Omental fat pad (tissue), 4 donors: ENCODE measurements around the gene SYNCRIP. TPM values are rescaled to one million over a fixed set of nuclear protein-coding genes. Genes with fewer than 3 reads are reported as not detected.
"Not testable (repeated sequence)": the region's sequence is repeated elsewhere in the genome, so short reads cannot be mapped to it uniquely, and the experiment has no call there.

Experiments used
- ATAC-seq: fragments of 150-250 bp; one replicate; pipeline ENCODE4 v1.9.1; 2016; ENCODE audit warnings: mild to moderate bottlenecking, moderate library complexity; ENCODE audit not compliant: low FRiP score
- DNase-seq: peaks from one replicate; pipeline ENCODE4 v3.0.0-alpha.2; 2019; ENCODE audit warnings: low spot score
- CTCF ChIP-seq, 3 donors: fragments of 450-650 bp; IDR thresholded peaks; one replicate each; pipeline ENCODE4 v1.5.1; 2016 to 2017; ENCODE audit warnings: antibody characterized with exemption in 3 of 3, mild to moderate bottlenecking in 3 of 3, moderate library complexity in 2 of 3
- total RNA-seq, 4 donors: library from RNA; depleted of rRNA; stranded (reverse); fragments of >200 nt; gene quantifications; one replicate each; pipeline ENCODE4 v1.1.0, GENCODE V29; 2016

The SYNCRIP gene
- total RNA-seq, 4 donors from 2014 or later = 52.9 to 126 (median 64.1) TPM

- ATAC-seq = peak; percentile 26
Measured at GRCh38 chr6:85594197-85594930, 48.3 kb downstream of the SYNCRIP start.

GRCh38 chr6:85593438-85594196, 49.1 kb downstream of the SYNCRIP start, which contains the start of gene SNX14:
Gene SNX14 (minus strand): TSS chr6:85593858. CDS start chr6:85593718, 140 bp downstream.
- no peak for TF ChIP-seq CTCF (IDR thresholded peaks at IDR 0.05)
- DNase-seq = peak; percentile 70
- ATAC-seq = peak; percentile 98

More at GRCh38 chr6:85594197-85594930, 48.3 kb downstream of the SYNCRIP start:
- no peak for DNase-seq
- no peak for TF ChIP-seq CTCF (IDR thresholded peaks at IDR 0.05)

DNA sequence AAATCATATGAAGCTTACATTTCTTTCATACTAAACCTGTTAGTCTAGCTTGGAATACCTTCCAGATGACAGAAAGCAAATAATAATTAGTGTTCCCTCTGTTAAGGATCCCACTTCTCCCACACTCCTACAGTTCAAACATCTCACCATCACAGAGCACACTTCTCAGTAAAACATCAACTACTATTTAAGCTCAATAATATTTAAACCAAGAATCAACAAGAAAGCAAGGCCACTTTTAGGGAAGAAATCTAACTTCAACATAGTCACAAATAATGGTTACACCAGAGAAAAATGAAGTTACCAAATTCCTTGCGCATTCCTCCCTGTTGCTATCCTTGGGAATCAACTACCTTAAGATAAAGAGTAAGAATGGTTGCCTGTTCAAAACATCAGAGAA, 50.7 kb downstream of the SYNCRIP start:
- DNase-seq (no peak), ATAC-seq (no peak)
- TF ChIP-seq CTCF (IDR thresholded peaks at IDR 0.05) = no peak

DNA sequence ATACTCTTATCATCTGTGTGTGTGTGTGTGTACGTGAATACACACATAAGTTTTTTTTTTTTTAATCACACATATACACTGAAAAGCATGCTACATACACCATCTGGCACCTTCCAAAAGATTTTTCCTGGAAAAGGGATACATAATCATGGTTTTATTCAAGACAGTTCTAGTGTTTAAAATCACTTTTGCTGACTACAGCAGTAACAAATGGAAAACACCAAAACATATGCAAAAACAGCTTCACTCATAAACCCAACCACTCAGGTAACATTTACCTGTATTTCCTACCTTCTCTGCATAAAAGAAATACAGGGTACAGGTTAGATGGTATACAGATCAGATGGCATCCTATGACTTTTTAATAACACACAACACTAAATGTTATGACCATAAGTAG, 51.5 kb downstream of the SYNCRIP start:
- no peak for TF ChIP-seq CTCF (IDR thresholded peaks at IDR 0.05)
- DNase-seq = no peak
- ATAC-seq = no peak

DNA sequence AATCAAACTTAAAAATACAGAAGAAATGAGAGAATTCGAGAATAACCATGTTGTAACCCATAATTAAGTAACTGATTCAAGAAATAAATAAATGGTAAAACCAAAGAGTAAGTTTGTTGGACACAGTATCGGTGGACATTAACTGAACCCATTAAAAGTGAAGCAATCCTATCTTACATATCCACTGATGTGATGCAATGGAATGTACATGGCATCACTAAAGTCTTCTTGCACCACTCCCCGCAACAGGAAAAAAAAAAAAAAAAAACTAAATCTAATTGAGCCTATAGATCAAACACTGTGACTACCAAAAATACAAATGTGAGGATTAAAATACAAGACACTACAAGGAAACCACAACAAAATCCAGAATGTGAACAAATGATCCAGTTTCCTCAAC, 56.9 kb downstream of the SYNCRIP start:
- no peak for ATAC-seq
- DNase-seq = no peak
- no peak for TF ChIP-seq CTCF (IDR thresholded peaks at IDR 0.05)

DNA sequence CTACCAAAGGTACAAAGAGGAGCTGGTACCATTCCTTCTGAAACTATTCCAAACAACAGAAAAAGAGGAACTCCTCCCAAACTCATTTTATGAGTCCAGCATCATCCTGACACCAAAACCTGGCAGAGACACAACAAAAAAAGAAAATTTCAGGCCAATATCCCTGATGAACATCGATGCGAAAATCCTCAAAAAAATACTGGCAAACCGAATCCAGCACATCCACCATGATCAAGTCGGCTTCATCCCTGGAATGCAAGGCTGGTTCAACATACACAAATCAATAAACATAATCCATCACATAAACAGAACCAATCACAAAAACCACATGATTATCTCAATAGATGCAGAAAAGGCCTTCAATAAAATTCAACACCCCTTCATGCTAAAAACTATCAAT, 59.9 kb downstream of the SYNCRIP start:
- DNase-seq, ATAC-seq: not testable (repeated sequence)

DNA sequence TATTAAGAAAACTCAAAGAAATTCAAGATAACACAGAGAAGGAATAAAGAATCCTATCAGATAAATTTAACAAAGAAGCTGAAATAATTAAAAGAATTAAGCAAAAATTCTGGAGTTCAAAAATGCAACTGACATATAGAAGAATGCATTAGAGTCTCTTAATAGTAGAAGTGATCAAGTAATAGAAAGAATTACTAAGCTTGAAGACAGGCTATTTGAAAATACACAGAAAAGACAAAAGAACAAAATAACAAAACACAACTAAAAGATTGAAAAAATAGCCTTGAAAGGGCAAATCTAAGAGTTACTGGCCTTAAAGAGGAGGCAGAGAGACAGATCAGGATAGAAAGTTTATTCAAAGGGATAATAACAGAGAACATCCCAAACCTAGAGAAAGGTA, 61.1 kb downstream of the SYNCRIP start:
- ATAC-seq = no peak
- TF ChIP-seq CTCF (IDR thresholded peaks at IDR 0.05) = no peak
- DNase-seq = no peak
